Measurements from ENCODE around the gene GUCY1A1. TPM values are rescaled to one million over a fixed set of nuclear protein-coding genes. Genes with fewer than 3 reads are reported as not detected.

GUCY1A1 gene
- total and polyA plus RNA-seq, 2 donors (not counting 1 experiment from before 2014, with no cell fraction given), result 8.1 to 10.7 TPM

DNA sequence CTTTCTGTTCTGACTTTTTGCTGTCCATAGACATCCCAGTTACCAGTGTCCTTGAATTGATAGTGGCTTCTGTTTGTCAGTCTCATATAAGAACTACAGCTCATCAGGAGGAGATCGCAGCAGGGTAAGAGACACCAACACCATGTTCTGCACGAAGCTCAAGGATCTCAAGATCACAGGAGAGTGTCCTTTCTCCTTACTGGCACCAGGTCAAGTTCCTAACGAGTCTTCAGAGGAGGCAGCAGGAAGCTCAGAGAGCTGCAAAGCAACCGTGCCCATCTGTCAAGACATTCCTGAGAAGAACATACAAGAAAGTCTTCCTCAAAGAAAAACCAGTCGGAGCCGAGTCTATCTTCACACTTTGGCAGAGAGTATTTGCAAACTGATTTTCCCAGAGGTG, 30.1 kb downstream of the GUCY1A1 start:
- no peaks in the 10 kb centered on the region for H3K79me2 ChIP-seq (ENCODE audit: control insufficient read depth, insufficient read depth, low read length)
- no peak for TF ChIP-seq EZH2 (IDR thresholded peaks at IDR 0.05; ENCODE audit: low read length, missing control alignments)
- TF ChIP-seq, protein P1, sequence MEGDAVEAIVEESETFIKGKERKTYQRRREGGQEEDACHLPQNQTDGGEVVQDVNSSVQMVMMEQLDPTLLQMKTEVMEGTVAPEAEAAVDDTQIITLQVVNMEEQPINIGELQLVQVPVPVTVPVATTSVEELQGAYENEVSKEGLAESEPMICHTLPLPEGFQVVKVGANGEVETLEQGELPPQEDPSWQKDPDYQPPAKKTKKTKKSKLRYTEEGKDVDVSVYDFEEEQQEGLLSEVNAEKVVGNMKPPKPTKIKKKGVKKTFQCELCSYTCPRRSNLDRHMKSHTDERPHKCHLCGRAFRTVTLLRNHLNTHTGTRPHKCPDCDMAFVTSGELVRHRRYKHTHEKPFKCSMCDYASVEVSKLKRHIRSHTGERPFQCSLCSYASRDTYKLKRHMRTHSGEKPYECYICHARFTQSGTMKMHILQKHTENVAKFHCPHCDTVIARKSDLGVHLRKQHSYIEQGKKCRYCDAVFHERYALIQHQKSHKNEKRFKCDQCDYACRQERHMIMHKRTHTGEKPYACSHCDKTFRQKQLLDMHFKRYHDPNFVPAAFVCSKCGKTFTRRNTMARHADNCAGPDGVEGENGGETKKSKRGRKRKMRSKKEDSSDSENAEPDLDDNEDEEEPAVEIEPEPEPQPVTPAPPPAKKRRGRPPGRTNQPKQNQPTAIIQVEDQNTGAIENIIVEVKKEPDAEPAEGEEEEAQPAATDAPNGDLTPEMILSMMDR (conservative IDR thresholded peaks at IDR 0.05 in 1 of 2, IDR thresholded peaks at IDR 0.05 in 1 of 2; ENCODE audit: low read depth in 1 of 2, low read length in 2 of 2), result no peak
- no peak for DNase-seq (ENCODE audit: low read depth in 2 of 2)
- no peaks in the 10 kb centered on the region for H4K20me1 ChIP-seq (ENCODE audit: control insufficient read depth, extremely low read depth, insufficient read depth, low read length)
- no peak overlapping the region for H3K9ac ChIP-seq (ENCODE audit: insufficient read depth, low read length)
- no peak overlapping the region for H3K4me3 ChIP-seq (replicated peaks in 1 of 4; ENCODE audit: control extremely low read depth in 1 of 4, insufficient read depth in 1 of 4, low read depth in 3 of 4, low read length in 4 of 4)
- no peaks in the 10 kb centered on the region for H3K9me3 ChIP-seq (ENCODE audit: control insufficient read depth, insufficient read depth, low read depth, low read length)
- H3K36me3 ChIP-seq (ENCODE audit: control insufficient read depth, insufficient read depth, low read length), result no peaks in the 10 kb centered on the region
- H3K4me1 ChIP-seq (ENCODE audit: control insufficient read depth, extremely low read depth, insufficient read depth, low read length), result no peaks in the 10 kb centered on the region
- no peak overlapping the region for H3K4me2 ChIP-seq (ENCODE audit: extremely low read depth, insufficient read depth, low read length)
- no peak overlapping the region for H3K27ac ChIP-seq (ENCODE audit: insufficient read depth, low read length)
- H3K27me3 ChIP-seq (ENCODE audit: control insufficient read depth, insufficient read depth, low read length), result no peaks in the 10 kb centered on the region
- no peak overlapping the region for H2AFZ ChIP-seq (ENCODE audit: low read length)

DNA sequence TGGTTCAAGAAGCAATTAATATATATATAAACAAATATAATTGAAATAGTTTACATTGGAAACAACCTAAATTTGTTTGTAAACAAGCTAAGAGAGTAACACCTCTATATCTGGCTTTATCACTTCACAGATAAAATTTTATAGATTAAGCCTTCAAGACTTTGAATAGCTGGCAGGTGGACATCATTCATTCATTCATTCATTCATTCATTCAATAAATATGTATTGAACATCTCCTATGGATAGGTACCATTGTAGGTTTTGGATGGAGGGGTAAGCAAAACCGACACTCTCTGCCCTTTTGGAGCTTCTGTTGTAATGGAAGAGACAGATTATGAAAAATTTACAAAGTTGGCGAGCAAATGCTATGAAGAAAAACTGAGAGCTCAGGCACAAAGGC, 35.2 kb downstream of the GUCY1A1 start:
- TF ChIP-seq EZH2 (IDR thresholded peaks at IDR 0.05; ENCODE audit: low read length, missing control alignments), result no peak
- TF ChIP-seq, protein P1 (conservative IDR thresholded peaks at IDR 0.05 in 1 of 2, IDR thresholded peaks at IDR 0.05 in 1 of 2; ENCODE audit: low read depth in 1 of 2, low read length in 2 of 2), result no peak
- Histone ChIP-seq H3K36me3 (ENCODE audit: control insufficient read depth, insufficient read depth, low read length) (no peaks in the 10 kb centered on the region), H3K27ac (ENCODE audit: insufficient read depth, low read length) (no peak overlapping the region), H3K4me3 (replicated peaks in 1 of 4; ENCODE audit: control extremely low read depth in 1 of 4, insufficient read depth in 1 of 4, low read depth in 3 of 4, low read length in 4 of 4) (no peak overlapping the region), H3K27me3 (ENCODE audit: control insufficient read depth, insufficient read depth, low read length) (no peaks in the 10 kb centered on the region), H3K4me2 (ENCODE audit: extremely low read depth, insufficient read depth, low read length) (no peak overlapping the region), H3K9me3 (ENCODE audit: control insufficient read depth, insufficient read depth, low read depth, low read length) (no peaks in the 10 kb centered on the region), H3K79me2 (ENCODE audit: control insufficient read depth, insufficient read depth, low read length) (no peaks in the 10 kb centered on the region), H4K20me1 (ENCODE audit: control insufficient read depth, extremely low read depth, insufficient read depth, low read length) (no peaks in the 10 kb centered on the region), H3K9ac (ENCODE audit: insufficient read depth, low read length) (no peak overlapping the region), H3K4me1 (ENCODE audit: control insufficient read depth, extremely low read depth, insufficient read depth, low read length) (peaks cover 6% of the 10 kb centered on the region), H2AFZ (ENCODE audit: low read length) (no peak overlapping the region)
- no peak for DNase-seq (ENCODE audit: low read depth in 2 of 2)

DNA sequence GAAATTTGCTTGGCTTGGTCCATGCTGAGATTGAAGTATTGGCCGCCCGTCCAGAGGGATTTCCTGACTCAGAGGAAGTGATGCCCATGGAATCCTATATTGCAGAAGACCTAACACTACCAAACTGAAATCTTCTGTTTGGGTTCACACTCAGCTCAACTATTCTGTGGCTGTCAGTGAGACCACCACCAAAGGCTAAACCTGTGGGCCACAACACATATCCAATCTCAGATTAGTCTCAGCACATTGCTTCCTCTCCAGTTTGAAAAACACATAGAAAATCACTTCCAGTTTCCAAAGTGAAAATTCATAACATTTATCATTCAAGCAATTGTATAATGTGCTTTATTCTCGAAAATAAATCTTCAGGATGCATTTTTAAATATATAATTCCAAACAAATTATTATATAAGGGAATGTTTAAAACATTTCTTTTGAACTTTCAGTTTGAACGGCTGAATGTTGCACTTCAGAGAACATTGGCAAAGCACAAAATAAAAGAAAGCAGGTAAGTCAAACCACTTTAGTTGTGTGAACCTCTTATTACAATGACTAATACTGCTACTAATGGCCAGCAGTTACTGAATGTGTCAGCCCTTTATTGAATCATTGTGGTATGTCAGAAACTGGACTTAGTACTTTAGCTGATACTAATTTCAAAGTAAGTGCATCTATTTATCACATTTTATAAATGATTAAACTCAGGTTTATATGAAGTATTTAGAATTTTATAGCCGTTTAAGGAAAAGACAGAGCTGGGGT, 37.0 kb downstream of the GUCY1A1 start:
- Histone ChIP-seq H3K4me1 (ENCODE audit: control insufficient read depth, extremely low read depth, insufficient read depth, low read length) (peaks cover 6% of the 10 kb centered on the region), H3K36me3 (ENCODE audit: control insufficient read depth, insufficient read depth, low read length) (no peaks in the 10 kb centered on the region), H3K9ac (ENCODE audit: insufficient read depth, low read length) (no peak overlapping the region), H4K20me1 (ENCODE audit: control insufficient read depth, extremely low read depth, insufficient read depth, low read length) (no peaks in the 10 kb centered on the region), H3K4me2 (ENCODE audit: extremely low read depth, insufficient read depth, low read length) (no peak overlapping the region), H3K27ac (ENCODE audit: insufficient read depth, low read length) (no peak overlapping the region), H3K27me3 (ENCODE audit: control insufficient read depth, insufficient read depth, low read length) (no peaks in the 10 kb centered on the region), H3K4me3 (replicated peaks in 1 of 4; ENCODE audit: control extremely low read depth in 1 of 4, insufficient read depth in 1 of 4, low read depth in 3 of 4, low read length in 4 of 4) (no peak overlapping the region), H3K79me2 (ENCODE audit: control insufficient read depth, insufficient read depth, low read length) (no peaks in the 10 kb centered on the region), H2AFZ (ENCODE audit: low read length) (no peak overlapping the region), H3K9me3 (ENCODE audit: control insufficient read depth, insufficient read depth, low read depth, low read length) (no peaks in the 10 kb centered on the region)
- no peak for TF ChIP-seq EZH2 (IDR thresholded peaks at IDR 0.05; ENCODE audit: low read length, missing control alignments)
- TF ChIP-seq, protein P1 (conservative IDR thresholded peaks at IDR 0.05 in 1 of 2, IDR thresholded peaks at IDR 0.05 in 1 of 2; ENCODE audit: low read depth in 1 of 2, low read length in 2 of 2), result no peak
- DNase-seq (ENCODE audit: low read depth in 2 of 2), result peak; percentile 15 to 61

Data from fibroblast of lung (primary cell).